A549 (cell line): ENCODE data around the gene SUSD5.

Source experiments
- CBX2 ChIP-seq: fragments of 200-600 bp; sonication (generic); IDR thresholded peaks from 2 replicates; pipeline ENCODE4 v1.6.1; 2016; ENCODE audit warnings: low read depth, mild to moderate bottlenecking, borderline replicate concordance
- CEBPB ChIP-seq, 2 experiments: fragments of >200 bp in 1 of 2; sonication (Bioruptor Twin) in 1 of 2; formaldehyde crosslinking in 1 of 2; IDR thresholded peaks; 2 replicates each; pipeline ENCODE4 v1.6.1; 2012 to 2016
- CTCF ChIP-seq: fragments of >200 bp; sonication (Bioruptor Twin); formaldehyde crosslinking; IDR thresholded peaks from 3 replicates; pipeline ENCODE4 v1.5.1; 2016
- MYC ChIP-seq: IDR thresholded peaks from 2 replicates; pipeline ENCODE4 v1.6.1; 2012; ENCODE audit warnings: mild to moderate bottlenecking, inconsistent platforms, low read length, improper control_type of control experiment, borderline replicate concordance
- NFE2L2 ChIP-seq: fragments of 150-350 bp; conservative IDR thresholded peaks from 2 replicates; pipeline ENCODE4 v1.6.1; 2014; ENCODE audit warnings: low read length
- POLR2A ChIP-seq: IDR thresholded peaks from 2 replicates; pipeline ENCODE4 v1.6.1; 2012; ENCODE audit warnings: mild to moderate bottlenecking, low read length
- RAD21 ChIP-seq, 2 experiments: fragments of >200 bp in 1 of 2; sonication (Bioruptor Twin) in 1 of 2; formaldehyde crosslinking in 1 of 2; IDR thresholded peaks in 1 of 2; conservative IDR thresholded peaks in 1 of 2; 2 replicates in 1 of 2; 3 replicates in 1 of 2; pipeline ENCODE4 v1.6.1; 2012 to 2018; ENCODE audit warnings: inconsistent platforms in 1 of 2
- SMC3 ChIP-seq: fragments of >200 bp; sonication (Bioruptor Twin); formaldehyde crosslinking; IDR thresholded peaks from 3 replicates; pipeline ENCODE4 v1.6.1; 2018; ENCODE audit warnings: inconsistent platforms
- SREBF2 ChIP-seq: fragments of 450-650 bp; IDR thresholded peaks from 2 replicates; pipeline ENCODE4 v1.6.1; 2014; ENCODE audit warnings: mild to moderate bottlenecking, moderate library complexity
- TFCP2L1 ChIP-seq: fragments of 250-450 bp; sonication (Bioruptor Pico); IDR thresholded peaks from 2 replicates; pipeline ENCODE4 v1.5.0; 2021; ENCODE audit warnings: mild to moderate bottlenecking
- TP53 ChIP-seq: fragments of 250-450 bp; sonication (Bioruptor Pico); IDR thresholded peaks from 2 replicates; pipeline ENCODE4 v1.5.0; 2021; ENCODE audit warnings: mild to moderate bottlenecking, moderate library complexity
- ZNF302 ChIP-seq: fragments of 250-450 bp; sonication (Bioruptor Pico); IDR thresholded peaks from 2 replicates; pipeline ENCODE4 v1.9.0; 2021; ENCODE audit warnings: inconsistent platforms, mild to moderate bottlenecking, moderate library complexity
- ZSCAN20 ChIP-seq: fragments of 250-450 bp; sonication (Bioruptor Pico); IDR thresholded peaks from 2 replicates; pipeline ENCODE4 v1.8.0; 2022; ENCODE audit warnings: mild to moderate bottlenecking, moderate library complexity
- TF ChIP-seq, protein P1 (sequence below): IDR thresholded peaks from 2 replicates; pipeline ENCODE4 v1.6.1; 2012

GRCh38 chr3:33221241-33221640 lies 2.6 kb upstream of the SUSD5 start:
- TF ChIP-seq CTCF: no peak
- TF ChIP-seq ZSCAN20 (CRISPR knock-in tag): no peak
- no peak for TF ChIP-seq MYC
- no peak for TF ChIP-seq CEBPB (IDR thresholded peaks at IDR 0.05)
- TF ChIP-seq SREBF2: no peak
- no peak for TF ChIP-seq ZNF302
- TF ChIP-seq TP53 (CRISPR knock-in tag): no peak
- TF ChIP-seq POLR2A: no peak
- no peak for TF ChIP-seq SMC3
- no peak for TF ChIP-seq TFCP2L1 (CRISPR knock-in tag)
- TF ChIP-seq, protein P1, sequence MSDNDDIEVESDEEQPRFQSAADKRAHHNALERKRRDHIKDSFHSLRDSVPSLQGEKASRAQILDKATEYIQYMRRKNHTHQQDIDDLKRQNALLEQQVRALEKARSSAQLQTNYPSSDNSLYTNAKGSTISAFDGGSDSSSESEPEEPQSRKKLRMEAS: no peak
- TF ChIP-seq CBX2: no peak
- no peak for TF ChIP-seq NFE2L2
- no peak for TF ChIP-seq RAD21 (conservative IDR thresholded peaks at IDR 0.05 in 1 of 2, IDR thresholded peaks at IDR 0.05 in 1 of 2)
